AML-193 (cell line): ENCODE results near the gene TMEM134.
A peak's percentile ranks its signal among the peaks of the same experiment; 100 is the strongest.

Experiments used
- DNase-seq, 2 experiments: peaks; one replicate each; lab custom pipeline; 2025; lab: John Stamatoyannopoulos, UW

Gene TMEM134

GRCh38 chr11:67422891-67423290 is 46.2 kb downstream of the TMEM134 start:
- DNase-seq, result no peak

- DNase-seq, result no peak
Measured at GRCh38 chr11:67421430-67422031, 47.5 kb downstream of the TMEM134 start.

- DNase-seq, result peak; percentile 72 to 83
Measured at GRCh38 chr11:67420646-67421429, 48.2 kb downstream of the TMEM134 start.

- DNase-seq, result no peak
Measured at GRCh38 chr11:67420147-67420645, 48.9 kb downstream of the TMEM134 start.

- no peak for DNase-seq
Measured at GRCh38 chr11:67419325-67420049, 49.6 kb downstream of the TMEM134 start.

GRCh38 chr11:67418476-67419281 is 50.4 kb downstream of the TMEM134 start:
- DNase-seq, result peak; percentile 13 to 53

- no peak for DNase-seq
Measured at GRCh38 chr11:67417425-67417824, 51.6 kb downstream of the TMEM134 start.

- no peak for DNase-seq
Measured at GRCh38 chr11:67416416-67417335, 52.4 kb downstream of the TMEM134 start.

GRCh38 chr11:67415501-67416304 is 53.3 kb downstream of the TMEM134 start, which contains the start of gene CARNS1:
Gene CARNS1, plus strand, starts transcription at chr11:67415678. Its CDS starts 522 bp downstream, at chr11:67416200.
- DNase-seq, result no peak

- no peak for DNase-seq
Measured at GRCh38 chr11:67413266-67413849, 55.7 kb downstream of the TMEM134 start.

- no peak for DNase-seq
Measured at GRCh38 chr11:67412495-67413179, 56.4 kb downstream of the TMEM134 start.

- no peak for DNase-seq
Measured at GRCh38 chr11:67411785-67412152, 57.3 kb downstream of the TMEM134 start.
